Measurements from ENCODE around the gene MTCH2. TPM values are rescaled to one million over a fixed set of nuclear protein-coding genes. Genes with fewer than 3 reads are reported as not detected.

MTCH2 gene
- total and polyA plus RNA-seq, 10 donors, result 21.5 to 47.1 (median 36.5) TPM

DNA sequence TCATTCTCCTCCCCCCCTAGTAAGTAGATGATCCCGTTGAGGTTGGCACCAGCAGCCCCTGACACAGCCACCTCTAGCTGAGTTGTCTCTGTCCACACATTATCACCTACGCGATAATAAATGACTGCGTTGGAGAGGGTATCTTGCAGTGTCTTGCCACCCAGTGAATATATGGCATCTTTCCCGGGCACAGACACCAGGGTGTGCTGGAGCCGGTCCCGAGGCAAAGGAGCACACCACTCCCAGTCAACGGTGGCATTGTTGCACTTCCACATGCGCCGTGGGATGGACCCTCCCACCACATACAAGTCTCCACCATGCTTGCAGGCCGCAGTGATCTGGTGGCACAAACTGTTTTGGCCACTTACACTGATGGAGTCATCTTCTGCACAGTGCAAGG is 69.0 kb downstream of the MTCH2 start:
- TF ChIP-seq POLR2A (IDR thresholded peaks at IDR 0.05) (no peak), POLR2AphosphoS5 (IDR thresholded peaks at IDR 0.05) (no peak)
- TF ChIP-seq, protein P1, sequence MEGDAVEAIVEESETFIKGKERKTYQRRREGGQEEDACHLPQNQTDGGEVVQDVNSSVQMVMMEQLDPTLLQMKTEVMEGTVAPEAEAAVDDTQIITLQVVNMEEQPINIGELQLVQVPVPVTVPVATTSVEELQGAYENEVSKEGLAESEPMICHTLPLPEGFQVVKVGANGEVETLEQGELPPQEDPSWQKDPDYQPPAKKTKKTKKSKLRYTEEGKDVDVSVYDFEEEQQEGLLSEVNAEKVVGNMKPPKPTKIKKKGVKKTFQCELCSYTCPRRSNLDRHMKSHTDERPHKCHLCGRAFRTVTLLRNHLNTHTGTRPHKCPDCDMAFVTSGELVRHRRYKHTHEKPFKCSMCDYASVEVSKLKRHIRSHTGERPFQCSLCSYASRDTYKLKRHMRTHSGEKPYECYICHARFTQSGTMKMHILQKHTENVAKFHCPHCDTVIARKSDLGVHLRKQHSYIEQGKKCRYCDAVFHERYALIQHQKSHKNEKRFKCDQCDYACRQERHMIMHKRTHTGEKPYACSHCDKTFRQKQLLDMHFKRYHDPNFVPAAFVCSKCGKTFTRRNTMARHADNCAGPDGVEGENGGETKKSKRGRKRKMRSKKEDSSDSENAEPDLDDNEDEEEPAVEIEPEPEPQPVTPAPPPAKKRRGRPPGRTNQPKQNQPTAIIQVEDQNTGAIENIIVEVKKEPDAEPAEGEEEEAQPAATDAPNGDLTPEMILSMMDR (IDR thresholded peaks at IDR 0.05 in 8 of 11, conservative IDR thresholded peaks at IDR 0.05 in 3 of 11), result no peak
- H3K4me1 ChIP-seq, result peaks cover 13 to 72% (median 24%) of the 10 kb centered on the region in 6 donors
- H3K36me3 ChIP-seq, result peaks cover 9 to 95% (median 63%) of the 10 kb centered on the region in 6 donors
- H3K4me3 ChIP-seq, result no peak overlapping the region
- WGBS, 5 donors, result 88 to 96% (median 94%) methylated on average over 10 to 11 of the region's 11 CpGs
- H3K27ac ChIP-seq, result no peak overlapping the region
- peak; percentile 56 for DNase-seq
- no peaks in the 10 kb centered on the region for H3K27me3 ChIP-seq (replicated peaks in 1 of 7)
- H3K9me3 ChIP-seq, result no peaks in the 10 kb centered on the region
- intact Hi-C loops (cut with DNase I; ENCODE audit: low total_unique reads), result no loop called here

DNA sequence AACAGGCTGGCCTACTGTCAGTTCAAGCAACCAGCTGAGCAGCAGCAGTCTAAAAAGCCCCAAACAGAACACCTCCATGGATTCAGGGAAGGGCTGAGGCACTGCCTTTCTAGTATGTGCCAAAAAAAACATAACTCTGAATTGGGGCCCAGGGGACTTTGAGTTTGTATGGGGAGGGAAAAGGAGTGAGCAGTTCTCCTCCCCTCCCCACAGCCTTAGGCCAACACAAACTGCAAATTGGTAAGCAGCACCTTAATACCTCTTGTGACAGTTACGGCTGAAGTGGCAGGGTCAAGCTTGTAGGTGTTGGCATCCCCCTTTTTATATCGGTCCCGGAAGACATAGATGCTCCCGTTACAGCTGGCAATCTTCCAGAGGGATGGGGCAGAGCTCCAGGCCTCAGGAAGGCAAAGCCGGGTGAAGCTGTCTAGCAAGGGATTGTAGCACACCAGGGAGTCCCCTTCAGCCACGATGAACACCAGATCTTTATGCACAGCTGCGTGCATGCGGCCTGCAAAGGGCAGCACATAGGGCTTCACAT is 69.6 kb downstream of the MTCH2 start:
- H3K27me3 ChIP-seq (replicated peaks in 1 of 7), result no peaks in the 10 kb centered on the region
- no peak overlapping the region for H3K4me3 ChIP-seq
- H3K4me1 ChIP-seq, result peaks cover 9 to 67% (median 19%) of the 10 kb centered on the region in 6 donors
- 56 to 84% (median 81%) methylated on average over 6 to 8 of the region's 8 CpGs for WGBS, 5 donors
- no peak for DNase-seq
- no peak for TF ChIP-seq POLR2A (IDR thresholded peaks at IDR 0.05)
- TF ChIP-seq, protein P1 (IDR thresholded peaks at IDR 0.05 in 8 of 11, conservative IDR thresholded peaks at IDR 0.05 in 3 of 11), result no peak
- intact Hi-C loops (cut with DNase I; ENCODE audit: low total_unique reads), result no loop called here
- no peak overlapping the region for H3K27ac ChIP-seq
- H3K36me3 ChIP-seq, result peaks cover 9 to 95% (median 63%) of the 10 kb centered on the region in 6 donors
- H3K9me3 ChIP-seq, result no peaks in the 10 kb centered on the region

DNA sequence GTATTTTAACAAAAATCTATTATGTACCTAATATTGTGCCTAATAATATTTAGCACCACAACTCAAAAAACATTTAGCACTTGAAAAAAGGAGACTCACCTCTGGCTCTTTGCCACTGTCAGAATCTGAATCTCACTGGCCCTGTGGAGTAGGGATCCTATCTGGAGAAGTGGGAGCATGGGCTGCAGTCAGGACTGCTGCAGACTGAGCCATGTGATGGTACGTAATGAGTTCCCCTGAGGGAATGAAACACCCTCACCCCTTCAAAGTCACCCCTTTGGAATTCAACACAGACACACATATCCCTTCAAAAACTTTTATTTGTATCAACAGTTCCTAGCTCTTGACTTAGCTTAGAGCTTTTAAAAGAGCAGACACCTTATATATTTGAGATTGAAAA is 70.5 kb downstream of the MTCH2 start:
- H3K4me3 ChIP-seq, result no peak overlapping the region
- H3K27me3 ChIP-seq (replicated peaks in 1 of 7), result no peaks in the 10 kb centered on the region
- H3K9me3 ChIP-seq, result no peaks in the 10 kb centered on the region
- TF ChIP-seq POLR2AphosphoS5 (IDR thresholded peaks at IDR 0.05) (no peak), POLR2A (IDR thresholded peaks at IDR 0.05) (no peak)
- TF ChIP-seq, protein P1 (IDR thresholded peaks at IDR 0.05 in 8 of 11, conservative IDR thresholded peaks at IDR 0.05 in 3 of 11), result no peak
- peaks cover 9 to 86% (median 61%) of the 10 kb centered on the region in 6 donors for H3K36me3 ChIP-seq
- no peak overlapping the region for H3K27ac ChIP-seq
- intact Hi-C loops (cut with DNase I; ENCODE audit: low total_unique reads), result no loop called here
- WGBS, 5 donors, result 76 to 97% (median 96%) methylated on average over 1 of the region's 1 CpG
- H3K4me1 ChIP-seq, result peaks cover 0 to 67% (median 12%) of the 10 kb centered on the region in 6 donors
- no peak for DNase-seq

DNA sequence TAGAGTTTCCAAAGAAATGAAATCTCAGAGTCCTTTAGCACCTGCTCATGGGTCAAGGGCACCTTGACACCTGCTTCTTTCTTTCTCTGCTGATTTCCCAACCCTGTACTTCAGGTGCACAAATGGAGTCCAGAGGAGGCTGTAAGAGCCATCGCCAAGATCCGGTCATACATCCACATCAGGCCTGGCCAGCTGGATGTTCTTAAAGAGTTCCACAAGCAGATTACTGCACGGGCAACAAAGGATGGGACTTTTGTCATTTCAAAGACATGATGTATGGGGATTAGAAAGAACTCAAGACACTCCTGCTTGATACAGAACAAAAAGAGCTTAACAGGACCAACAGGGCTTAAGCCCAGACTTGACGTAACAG is 71.0 kb downstream of the MTCH2 start:
- 86 to 94% (median 91%) methylated on average over 4 of the region's 4 CpGs for WGBS, 5 donors
- intact Hi-C loops (cut with DNase I; ENCODE audit: low total_unique reads), result no loop called here
- TF ChIP-seq POLR2AphosphoS5 (IDR thresholded peaks at IDR 0.05), result no peak
- no peak for TF ChIP-seq POLR2A (IDR thresholded peaks at IDR 0.05)
- TF ChIP-seq, protein P1 (IDR thresholded peaks at IDR 0.05 in 8 of 11, conservative IDR thresholded peaks at IDR 0.05 in 3 of 11), result no peak
- DNase-seq, result peak; percentile 13
- Histone ChIP-seq H3K9me3 (no peaks in the 10 kb centered on the region), H3K4me3 (no peak overlapping the region), H3K27me3 (replicated peaks in 1 of 7) (no peaks in the 10 kb centered on the region), H3K36me3 (peaks cover 9 to 80% (median 60%) of the 10 kb centered on the region in 6 donors), H3K4me1 (peaks cover 5 to 67% (median 12%) of the 10 kb centered on the region in 6 donors), H3K27ac (no peak overlapping the region)

All from spleen (tissue), 11 donors.